Glutamatergic neuron (in vitro differentiated cells): ENCODE results near the gene TNRC18. TPM values are rescaled to one million over a fixed set of nuclear protein-coding genes. Genes with fewer than 3 reads are reported as not detected.
A peak's percentile ranks its signal among the peaks of the same experiment; 100 is the strongest.

Experiments used
- DNase-seq: peaks from one replicate; pipeline ENCODE4 v3.0.0; 2022
- H3K27ac Mint-ChIP-seq: one replicate; pipeline ENCODE4 v1.8.0; 2020; ENCODE audit warnings: mild to moderate bottlenecking, mixed read lengths, inconsistent platforms; ENCODE audit not compliant: unreplicated experiment
- H3K27me3 Mint-ChIP-seq: one replicate; pipeline ENCODE4 v1.8.0; 2020; ENCODE audit warnings: mild to moderate bottlenecking, moderate library complexity, mixed read lengths, inconsistent platforms; ENCODE audit not compliant: unreplicated experiment
- H3K36me3 Mint-ChIP-seq: one replicate; pipeline ENCODE4 v1.8.0; 2020; ENCODE audit warnings: mild to moderate bottlenecking, mixed read lengths, inconsistent platforms; ENCODE audit not compliant: unreplicated experiment
- H3K4me1 Mint-ChIP-seq: one replicate; pipeline ENCODE4 v1.8.0; 2020; ENCODE audit warnings: mild to moderate bottlenecking, low read depth, mixed read lengths, inconsistent platforms; ENCODE audit not compliant: unreplicated experiment
- H3K4me3 Mint-ChIP-seq: one replicate; pipeline ENCODE4 v1.8.0; 2020; ENCODE audit warnings: mild to moderate bottlenecking, mixed read lengths, inconsistent platforms; ENCODE audit not compliant: unreplicated experiment
- H3K9me3 Mint-ChIP-seq: one replicate; pipeline ENCODE4 v1.8.0; 2020; ENCODE audit warnings: mild to moderate bottlenecking, moderate library complexity, mixed read lengths, inconsistent platforms; ENCODE audit not compliant: unreplicated experiment
- total RNA-seq: library from RNA; stranded (reverse); fragmentation: NEBNext Ultra II Directional; extraction: Animal tissue kit (Norgen Biotek cat#: 25700); gene quantifications from one replicate; pipeline ENCODE4 v1.2.1, GENCODE V29; 2021; ENCODE audit not compliant: unreplicated experiment
- TF ChIP-seq, protein P1 (sequence below): fragments of 200-600 bp; sonication (generic); IDR thresholded peaks from one replicate; pipeline ENCODE4 v1.5.0; 2021; ENCODE audit not compliant: partially characterized antibody, unreplicated experiment

The TNRC18 gene
- total RNA-seq, 1 donor from 2014 or later, result 54.6 TPM

DNA sequence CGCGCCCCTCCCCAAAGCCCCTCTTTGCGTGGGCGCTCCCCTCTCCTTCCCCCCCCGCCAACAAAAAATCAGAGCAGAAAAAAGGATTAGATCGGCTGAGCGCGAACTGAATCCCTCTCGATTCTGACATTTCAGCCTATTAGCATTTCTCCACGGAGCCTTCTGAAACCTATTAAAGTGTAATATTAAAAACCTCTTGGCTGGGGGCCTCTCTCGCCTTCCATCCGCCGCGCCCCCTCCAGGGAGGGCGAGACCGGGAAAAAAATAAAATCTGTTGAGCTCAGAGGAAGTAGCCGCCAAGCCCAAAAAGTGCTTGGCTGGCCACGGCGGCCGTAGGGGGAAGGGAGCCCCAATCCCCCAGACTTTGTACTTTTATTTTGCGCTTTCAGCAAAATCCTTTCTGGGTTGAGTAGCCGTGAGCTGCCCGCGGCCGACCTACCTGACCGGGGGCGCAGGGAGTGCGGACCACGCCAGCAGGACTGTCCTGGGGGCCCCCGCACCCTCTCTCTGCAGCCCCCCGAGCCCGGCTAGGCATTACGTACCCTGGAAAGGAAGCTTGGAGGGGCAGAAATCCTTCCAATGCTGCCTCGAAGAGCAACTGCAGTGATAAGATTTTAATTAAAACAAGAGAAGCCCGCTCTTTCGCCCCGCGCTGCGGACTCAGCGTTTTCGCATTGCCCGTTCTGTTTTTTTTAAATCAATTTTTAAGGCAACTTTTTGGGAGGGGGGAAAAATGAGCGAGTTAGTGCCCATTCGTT, 1.3 kb upstream of the TNRC18 start:
- peaks cover 25% of the 10 kb centered on the region for H3K27me3 Mint-ChIP-seq

DNA sequence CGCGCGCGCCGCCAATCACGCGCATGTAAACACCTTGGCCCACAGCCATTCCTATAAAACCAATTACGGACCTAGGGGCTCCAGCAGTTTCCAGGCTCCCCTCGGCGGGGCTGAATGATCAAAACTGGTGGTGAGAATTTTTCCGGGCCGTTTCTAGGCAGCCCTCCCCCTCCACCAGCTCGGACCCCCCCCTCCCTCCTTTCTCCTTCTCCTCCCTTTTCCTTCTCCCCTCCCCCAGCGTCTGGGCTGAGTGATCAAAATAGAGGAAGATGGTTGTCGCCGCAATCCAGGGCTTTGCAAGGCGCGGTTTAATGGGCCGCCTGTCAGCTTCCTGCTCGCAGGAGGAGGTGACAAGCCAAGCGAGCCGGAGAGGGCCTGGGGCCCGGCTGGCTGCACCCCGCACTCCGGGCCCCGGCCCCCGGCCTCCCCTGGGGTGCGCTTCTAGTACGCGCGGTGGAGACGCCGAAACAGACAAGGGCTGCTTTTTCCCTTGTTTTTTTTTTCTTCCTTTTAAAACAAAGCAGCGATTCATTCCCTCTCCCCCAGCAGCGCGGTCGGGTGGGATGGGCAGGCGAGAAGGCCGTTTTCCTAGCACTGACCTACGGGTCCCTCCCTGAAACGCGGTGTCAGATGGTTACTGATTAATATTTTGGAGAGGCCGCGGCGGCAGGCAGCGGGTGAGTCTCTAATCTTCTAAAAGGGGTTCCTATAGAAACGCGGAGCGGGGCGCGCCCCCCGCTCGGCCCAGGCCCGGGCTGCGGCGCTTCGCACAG, 528 bp upstream of the TNRC18 start:
- Mint-ChIP-seq H3K9me3 (peaks cover 27% of the 10 kb centered on the region), H3K27ac (peak overlapping the region; percentile 99), H3K4me1 (no peaks in the 10 kb centered on the region), H3K4me3 (peak overlapping the region; percentile 95), H3K36me3 (no peaks in the 10 kb centered on the region), H3K27me3 (peaks cover 21% of the 10 kb centered on the region)
- TF ChIP-seq, protein P1, sequence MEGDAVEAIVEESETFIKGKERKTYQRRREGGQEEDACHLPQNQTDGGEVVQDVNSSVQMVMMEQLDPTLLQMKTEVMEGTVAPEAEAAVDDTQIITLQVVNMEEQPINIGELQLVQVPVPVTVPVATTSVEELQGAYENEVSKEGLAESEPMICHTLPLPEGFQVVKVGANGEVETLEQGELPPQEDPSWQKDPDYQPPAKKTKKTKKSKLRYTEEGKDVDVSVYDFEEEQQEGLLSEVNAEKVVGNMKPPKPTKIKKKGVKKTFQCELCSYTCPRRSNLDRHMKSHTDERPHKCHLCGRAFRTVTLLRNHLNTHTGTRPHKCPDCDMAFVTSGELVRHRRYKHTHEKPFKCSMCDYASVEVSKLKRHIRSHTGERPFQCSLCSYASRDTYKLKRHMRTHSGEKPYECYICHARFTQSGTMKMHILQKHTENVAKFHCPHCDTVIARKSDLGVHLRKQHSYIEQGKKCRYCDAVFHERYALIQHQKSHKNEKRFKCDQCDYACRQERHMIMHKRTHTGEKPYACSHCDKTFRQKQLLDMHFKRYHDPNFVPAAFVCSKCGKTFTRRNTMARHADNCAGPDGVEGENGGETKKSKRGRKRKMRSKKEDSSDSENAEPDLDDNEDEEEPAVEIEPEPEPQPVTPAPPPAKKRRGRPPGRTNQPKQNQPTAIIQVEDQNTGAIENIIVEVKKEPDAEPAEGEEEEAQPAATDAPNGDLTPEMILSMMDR, result no peak
- peak; percentile 95 for DNase-seq

More for the DNA sequence above, 1.3 kb upstream of the TNRC18 start:
- no peak for DNase-seq
- Mint-ChIP-seq H3K27ac (peak overlapping the region; percentile 99), H3K4me1 (peaks cover 5% of the 10 kb centered on the region), H3K36me3 (no peaks in the 10 kb centered on the region), H3K4me3 (peak overlapping the region; percentile 95), H3K9me3 (peaks cover 27% of the 10 kb centered on the region)
- TF ChIP-seq, protein P1, result no peak

DNA sequence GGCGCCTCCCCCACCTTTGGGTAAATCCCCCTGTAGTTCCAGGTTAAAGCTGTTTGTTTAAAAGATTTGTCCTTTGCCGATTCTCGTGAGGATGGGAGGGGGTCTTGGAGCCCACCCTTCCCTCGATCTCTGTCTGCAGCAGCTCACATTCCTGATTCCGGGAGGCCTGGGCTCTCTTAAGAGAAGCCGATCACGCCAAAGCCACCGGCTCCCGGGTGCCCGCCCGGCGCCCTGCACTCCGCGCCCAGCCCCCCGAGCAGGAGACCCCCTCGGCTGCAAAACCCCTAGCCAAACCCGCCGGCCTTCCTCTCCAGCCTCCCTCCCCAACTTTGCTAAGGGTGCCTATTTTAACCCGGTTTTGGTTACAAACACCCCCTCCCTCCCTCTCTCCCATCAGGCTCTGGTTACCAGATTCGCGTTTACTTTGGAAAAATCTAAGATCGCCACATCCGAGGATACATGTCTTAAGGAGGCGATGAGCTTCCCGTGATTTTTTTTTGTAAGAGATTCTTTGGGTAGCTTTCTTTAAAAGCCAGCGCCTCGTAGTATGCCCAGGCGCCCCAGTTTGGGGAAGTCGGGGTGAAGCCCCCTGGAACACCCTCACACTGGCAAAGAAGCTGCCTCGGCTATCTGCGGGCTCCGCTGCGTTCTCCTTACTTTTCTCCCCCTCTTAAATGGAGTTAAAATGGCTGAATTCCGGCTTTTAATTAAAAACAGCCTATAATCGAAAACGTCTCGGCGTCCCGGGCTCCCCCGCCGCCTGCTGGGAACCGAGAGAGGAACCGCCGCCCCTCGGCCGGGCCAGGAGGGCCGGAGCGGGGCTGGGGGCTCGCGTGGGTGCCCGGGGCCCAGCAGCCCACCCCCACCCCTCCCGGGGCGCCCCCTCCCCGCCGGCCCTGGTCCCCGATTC, 983 bp downstream of the TNRC18 start:
- H3K9me3 Mint-ChIP-seq, result peaks cover 28% of the 10 kb centered on the region
- no peaks in the 10 kb centered on the region for H3K36me3 Mint-ChIP-seq
- H3K4me1 Mint-ChIP-seq, result peaks cover 10% of the 10 kb centered on the region
- TF ChIP-seq, protein P1, result peak; percentile 23
- peak; percentile 46 for DNase-seq
- H3K4me3 Mint-ChIP-seq, result peak overlapping the region; percentile 91
- H3K27ac Mint-ChIP-seq, result peak overlapping the region; percentile 77
- peaks cover 28% of the 10 kb centered on the region for H3K27me3 Mint-ChIP-seq

DNA sequence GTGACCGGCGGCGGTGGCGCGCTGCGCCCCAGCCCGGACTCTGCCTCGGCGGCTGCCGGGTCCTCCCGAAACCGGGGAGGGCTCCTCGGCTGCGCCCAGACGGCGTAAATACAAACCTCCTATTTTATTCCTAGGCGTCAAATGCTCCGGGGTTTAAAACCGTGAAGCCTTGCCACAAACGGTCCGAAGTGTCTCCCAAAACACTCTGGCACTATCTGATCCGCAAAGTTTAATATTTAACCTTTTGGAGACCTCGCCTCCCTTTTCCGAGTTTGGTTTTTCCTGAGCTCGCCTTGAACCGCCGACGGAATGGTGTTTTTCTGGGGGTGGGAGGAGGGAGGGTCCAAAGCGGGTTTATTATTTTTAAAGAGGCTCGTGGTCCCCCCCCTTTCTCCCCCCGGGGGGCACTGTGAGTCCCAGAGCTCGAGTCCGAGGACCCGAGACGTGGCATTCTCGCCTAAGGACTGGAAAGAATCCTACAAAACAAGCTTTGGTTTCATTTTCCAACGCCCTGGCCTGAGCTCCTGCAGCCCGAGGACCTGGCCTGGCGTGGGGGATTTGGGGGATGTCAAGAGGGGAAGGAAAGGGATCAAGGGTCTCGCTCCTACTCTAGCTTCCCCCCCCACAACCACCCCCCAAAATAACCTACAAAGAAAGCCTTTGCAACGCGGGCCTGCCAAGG, 1.8 kb downstream of the TNRC18 start:
- Mint-ChIP-seq H3K27me3 (peaks cover 25% of the 10 kb centered on the region), H3K36me3 (no peaks in the 10 kb centered on the region), H3K4me3 (peak overlapping the region; percentile 91), H3K27ac (peak overlapping the region; percentile 77), H3K9me3 (peaks cover 24% of the 10 kb centered on the region), H3K4me1 (peaks cover 10% of the 10 kb centered on the region)
- no peak for DNase-seq
- TF ChIP-seq, protein P1, result no peak
